Activated CD4-positive, alpha-beta T cell treated with anti-CD3 and anti-CD28 coated beads for 36 hours (primary cell): ENCODE results near the gene ZFYVE28. TPM values are rescaled to one million over a fixed set of nuclear protein-coding genes. Genes with fewer than 3 reads are reported as not detected.

ENCODE experiments used
- ATAC-seq: fragments of 200-7000 bp; cut with Tn5 transposase; one replicate; pipeline ENCODE4 v1.10.0; 2021; ENCODE audit warnings: mild to moderate bottlenecking, moderate library complexity
- CTCF ChIA-PET: fragments of 350-600 bp; sonication (Branson Sonifier 250); formaldehyde crosslinking; loops from one replicate; lab custom pipeline; 2021; ENCODE audit warnings: antibody characterized with exemption; lab: Charles Lee
- POLR2A ChIA-PET: fragments of 350-600 bp; sonication (Branson Sonifier 250); formaldehyde crosslinking; loops from one replicate; lab custom pipeline; 2021; ENCODE audit warnings: antibody characterized with exemption, inconsistent platforms; lab: Charles Lee
- DNase-seq: peaks from one replicate; pipeline ENCODE4 v3.0.0-alpha.2; 2020
- H3K27ac Mint-ChIP-seq: one replicate; pipeline ENCODE4 v1.8.0; 2021; ENCODE audit warnings: mixed read lengths
- H3K27me3 Mint-ChIP-seq: one replicate; pipeline ENCODE4 v1.8.0; 2021; ENCODE audit warnings: mixed read lengths
- H3K36me3 Mint-ChIP-seq: one replicate; pipeline ENCODE4 v1.8.0; 2021; ENCODE audit warnings: low read depth, mixed read lengths
- H3K4me1 Mint-ChIP-seq: one replicate; pipeline ENCODE4 v1.8.0; 2021; ENCODE audit warnings: mixed read lengths
- H3K4me3 Mint-ChIP-seq: one replicate; pipeline ENCODE4 v1.8.0; 2021; ENCODE audit warnings: mild to moderate bottlenecking, moderate library complexity, mixed read lengths
- H3K9me3 Mint-ChIP-seq: one replicate; pipeline ENCODE4 v1.8.0; 2021; ENCODE audit warnings: low read depth, mixed read lengths
- intact Hi-C, 2 experiments: fragments of 100-400 bp; cut with DNase I in 1 of 2; cut with micrococcal nuclease in 1 of 2; formaldehyde crosslinking; loops; one replicate each; pipeline versions ENCODE4 v1.14.2 to v1.15.1; 2022 to 2024; cut with DNase I, micrococcal nuclease
- total RNA-seq, 2 experiments: library from RNA; stranded (reverse); gene quantifications; one replicate each; pipeline ENCODE4 v1.2.3, GENCODE V29; 2021

Gene ZFYVE28
- total RNA-seq, 2 experiments from 2014 or later = 8.7 to 9.3 TPM

DNA sequence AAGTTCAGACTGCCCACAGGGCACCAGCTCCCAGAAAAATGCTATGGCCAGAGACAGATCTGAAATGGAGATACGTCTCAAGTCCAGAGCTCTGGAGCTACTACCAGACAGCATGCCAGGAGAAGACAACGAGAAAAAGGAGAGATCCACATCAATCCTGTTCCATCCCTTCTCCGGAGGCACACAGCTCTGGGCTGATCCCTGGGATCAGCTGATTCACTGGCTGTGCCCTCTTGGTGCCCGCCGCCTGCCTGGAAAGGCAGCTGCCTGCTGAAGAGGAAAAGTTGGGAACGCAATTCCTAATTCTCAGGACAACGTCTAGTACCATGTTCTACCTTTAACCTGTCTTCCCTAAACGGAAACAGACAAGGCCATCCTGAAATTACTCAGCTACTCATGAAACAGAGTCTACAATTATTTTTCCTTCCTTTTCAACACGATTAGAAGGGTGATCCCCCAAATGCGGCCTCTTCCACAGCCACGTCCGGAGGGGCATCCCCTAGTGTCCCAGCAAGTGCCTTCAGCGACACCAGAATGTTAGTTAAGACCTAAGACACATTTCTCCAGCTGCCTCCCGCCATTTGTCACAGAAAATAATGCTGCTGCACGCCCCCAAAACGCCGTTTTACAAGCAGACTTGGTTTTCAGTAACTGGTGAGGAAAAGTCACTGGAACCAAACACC, 2.4 kb downstream of the ZFYVE28 start:
- Mint-ChIP-seq H3K4me3 (peak overlapping the region; percentile 67), H3K4me1 (peaks cover 68% of the 10 kb centered on the region), H3K36me3 (no peaks in the 10 kb centered on the region), H3K27ac (peak overlapping the region; percentile 70), H3K9me3 (no peaks in the 10 kb centered on the region), H3K27me3 (peaks cover 26% of the 10 kb centered on the region)
- no peak for ATAC-seq
- peak; percentile 42 for DNase-seq
- intact Hi-C loops = loop anchor here (5.0 kb wide), 3 partner anchors 121 to 1831 kb away; partner anchors contain the start of genes FAM193A (in 1 of the 2), FGFRL1 (in 1 of the 2) and TMEM128 (in 1 of the 2)
- ChIA-PET POLR2A (interaction anchor here (0.9 kb wide), 1 partner anchor 26 kb away, joined by 3 read pairs; no protein-coding TSS in a partner anchor), CTCF (interaction anchor here (0.6 to 0.7 kb wide), 4 partner anchors 149 to 794 kb away, joined by 3 to 4 read pairs (median 3); no protein-coding TSS in a partner anchor)

DNA sequence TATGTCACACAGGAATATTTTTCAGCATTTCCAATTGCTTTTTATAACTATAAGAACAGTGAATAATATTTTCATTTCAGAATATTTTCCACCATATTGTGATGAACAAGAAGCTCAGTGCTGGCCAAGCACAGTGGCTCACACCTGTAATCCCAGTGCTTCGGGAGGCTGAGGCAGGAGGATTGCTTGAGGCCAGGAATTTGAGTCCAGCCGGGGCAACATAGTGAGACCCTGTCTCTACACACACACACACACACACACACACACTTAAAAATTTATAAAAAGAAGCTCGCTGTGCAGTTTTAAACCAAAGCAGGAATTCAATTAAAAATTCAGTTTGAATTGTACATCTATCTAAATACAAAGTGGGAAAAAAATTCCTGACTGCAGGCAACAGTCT, 3.2 kb downstream of the ZFYVE28 start:
- no peaks in the 10 kb centered on the region for H3K9me3 Mint-ChIP-seq
- CTCF ChIA-PET = interaction anchor here (0.9 to 1.1 kb wide), 2 partner anchors 9 to 56 kb away, joined by 3 read pairs; no protein-coding TSS in a partner anchor
- DNase-seq = no peak
- POLR2A ChIA-PET = interaction anchor here (0.9 kb wide), 1 partner anchor 26 kb away, joined by 3 read pairs; no protein-coding TSS in a partner anchor
- peaks cover 19% of the 10 kb centered on the region for H3K27me3 Mint-ChIP-seq
- no peaks in the 10 kb centered on the region for H3K36me3 Mint-ChIP-seq
- intact Hi-C loops = loop anchor here (5.0 kb wide), 3 partner anchors 122 to 1832 kb away; partner anchors contain the start of genes FAM193A (in 1 of the 2), FGFRL1 (in 1 of the 2) and TMEM128 (in 1 of the 2)
- ATAC-seq = no peak
- H3K4me1 Mint-ChIP-seq = peaks cover 71% of the 10 kb centered on the region
- no peak overlapping the region for H3K4me3 Mint-ChIP-seq
- no peak overlapping the region for H3K27ac Mint-ChIP-seq

DNA sequence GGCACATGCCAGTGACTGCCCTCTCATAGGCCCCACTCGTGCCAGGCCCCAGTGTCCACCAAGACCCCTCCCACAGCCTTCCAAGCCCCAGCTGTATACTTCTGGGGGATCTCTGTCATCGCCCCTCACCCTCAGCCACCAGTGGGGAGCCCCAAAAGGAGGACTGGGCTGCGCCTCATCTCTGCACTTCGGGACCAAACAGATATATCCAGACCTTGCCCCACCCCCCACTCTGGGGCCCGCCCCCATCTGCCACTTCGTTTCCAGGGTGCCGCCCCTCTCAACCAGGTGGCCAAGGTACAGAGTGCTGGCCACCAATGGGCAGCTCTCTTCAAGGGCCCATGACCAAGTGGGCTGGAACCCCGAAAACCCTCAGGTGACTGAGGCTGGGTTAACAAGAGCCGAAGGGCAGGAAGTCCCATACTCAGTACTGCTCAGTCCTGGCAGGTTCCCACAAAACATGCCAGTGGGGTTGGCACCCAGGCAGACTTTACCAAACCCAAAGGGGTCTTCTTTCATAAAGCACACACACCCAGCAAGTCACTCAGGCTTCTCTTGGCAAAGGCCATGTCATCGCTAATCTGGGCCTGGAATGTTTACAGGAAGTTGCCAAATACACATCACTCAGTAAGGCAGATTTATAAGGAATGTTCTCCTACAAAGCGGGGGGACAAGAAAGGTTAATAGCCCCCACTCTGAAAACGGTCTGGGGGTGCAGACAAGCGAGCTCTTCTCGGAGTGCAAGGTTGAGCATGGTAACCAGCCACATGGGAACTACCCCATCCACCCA, 4.4 kb downstream of the ZFYVE28 start:
- H3K4me1 Mint-ChIP-seq = peaks cover 66% of the 10 kb centered on the region
- H3K9me3 Mint-ChIP-seq = no peaks in the 10 kb centered on the region
- H3K27me3 Mint-ChIP-seq = peaks cover 9% of the 10 kb centered on the region
- no peaks in the 10 kb centered on the region for H3K36me3 Mint-ChIP-seq
- CTCF ChIA-PET = interaction anchor here (0.9 to 2.2 kb wide), 5 partner anchors 8 to 195 kb away, joined by 3 to 9 read pairs (median 3); partner anchors contain the start of gene RNF4
- POLR2A ChIA-PET = interaction anchor here (2.3 kb wide), 1 partner anchor 55 kb away, joined by 14 read pairs; the partner anchor contains the start of gene RNF4
- H3K27ac Mint-ChIP-seq = peak overlapping the region; percentile 97
- ATAC-seq (no peak), DNase-seq (peak; percentile 68)
- intact Hi-C loops = loop anchor here (1.0 to 5.0 kb wide), 10 partner anchors 49 to 558 kb away; partner anchors contain the start of genes HAUS3 (in 2 of the 2), MXD4 (in 2 of the 2), POLN (in 2 of the 2) and RNF4 (in 2 of the 2)
- H3K4me3 Mint-ChIP-seq = peak overlapping the region; percentile 70

DNA sequence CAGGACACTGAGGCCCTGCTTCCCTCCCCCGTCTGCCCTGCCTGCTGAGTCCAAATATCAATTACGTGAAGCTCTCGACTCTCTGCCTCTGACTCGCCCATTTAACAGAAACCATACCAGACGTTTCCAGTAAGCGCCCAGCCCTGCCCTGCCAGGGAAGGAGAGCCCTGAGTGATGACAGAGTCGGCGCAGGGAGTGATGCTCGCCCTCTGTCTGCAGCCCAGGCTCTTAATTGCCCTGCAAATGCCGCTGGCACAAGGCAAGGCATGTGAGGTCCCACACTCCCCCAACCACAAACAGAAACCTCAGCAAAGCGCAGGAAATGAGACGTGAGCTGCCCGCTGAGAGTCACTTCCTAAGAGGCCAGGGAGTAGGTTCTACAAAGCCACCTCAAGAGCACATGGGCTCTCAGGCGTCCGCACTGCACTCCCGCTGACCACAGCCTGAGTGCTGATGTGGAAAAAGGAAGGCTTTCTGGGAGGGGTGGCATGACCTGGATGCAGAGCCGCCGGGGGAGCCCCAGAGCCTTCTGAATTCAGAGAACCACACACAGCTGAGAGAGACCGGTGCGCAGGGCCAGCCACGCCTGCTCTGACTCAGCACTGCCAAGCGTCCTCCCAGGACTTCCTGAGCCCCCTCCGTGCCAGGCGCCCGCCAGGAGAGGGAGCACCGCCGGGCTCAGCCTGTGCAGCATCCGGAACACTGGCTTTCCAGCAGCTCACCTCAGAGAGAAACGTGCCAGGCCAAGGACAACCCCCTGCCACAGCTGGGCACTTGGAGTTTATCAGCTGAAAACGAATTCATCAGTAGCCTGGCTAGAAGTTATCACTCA, 5.3 kb downstream of the ZFYVE28 start:
- ChIA-PET CTCF (interaction anchor here (0.7 to 2.2 kb wide), 12 partner anchors 10 to 543 kb away, joined by 3 to 10 read pairs (median 4); partner anchors contain the start of genes MXD4 and RNF4), POLR2A (interaction anchor here (0.6 to 2.3 kb wide), 6 partner anchors 23 to 343 kb away, joined by 3 to 14 read pairs (median 4); partner anchors contain the start of genes FAM193A, HAUS3, POLN and RNF4)
- H3K4me3 Mint-ChIP-seq = peak overlapping the region; percentile 70
- peaks cover 69% of the 10 kb centered on the region for H3K4me1 Mint-ChIP-seq
- peaks cover 9% of the 10 kb centered on the region for H3K27me3 Mint-ChIP-seq
- H3K9me3 Mint-ChIP-seq = no peaks in the 10 kb centered on the region
- ATAC-seq (peak; percentile 82), DNase-seq (peak; percentile 94)
- intact Hi-C loops = loop anchor here (1.0 to 5.0 kb wide), 10 partner anchors 48 to 557 kb away; partner anchors contain the start of genes HAUS3 (in 2 of the 2), MXD4 (in 2 of the 2), POLN (in 2 of the 2) and RNF4 (in 2 of the 2)
- H3K27ac Mint-ChIP-seq = peak overlapping the region; percentile 97
- H3K36me3 Mint-ChIP-seq = no peaks in the 10 kb centered on the region

- peak; percentile 68 for ATAC-seq
- peaks cover 69% of the 10 kb centered on the region for H3K4me1 Mint-ChIP-seq
Measured at GRCh38 chr4:2412534-2412884, 5.9 kb downstream of the ZFYVE28 start.

DNA sequence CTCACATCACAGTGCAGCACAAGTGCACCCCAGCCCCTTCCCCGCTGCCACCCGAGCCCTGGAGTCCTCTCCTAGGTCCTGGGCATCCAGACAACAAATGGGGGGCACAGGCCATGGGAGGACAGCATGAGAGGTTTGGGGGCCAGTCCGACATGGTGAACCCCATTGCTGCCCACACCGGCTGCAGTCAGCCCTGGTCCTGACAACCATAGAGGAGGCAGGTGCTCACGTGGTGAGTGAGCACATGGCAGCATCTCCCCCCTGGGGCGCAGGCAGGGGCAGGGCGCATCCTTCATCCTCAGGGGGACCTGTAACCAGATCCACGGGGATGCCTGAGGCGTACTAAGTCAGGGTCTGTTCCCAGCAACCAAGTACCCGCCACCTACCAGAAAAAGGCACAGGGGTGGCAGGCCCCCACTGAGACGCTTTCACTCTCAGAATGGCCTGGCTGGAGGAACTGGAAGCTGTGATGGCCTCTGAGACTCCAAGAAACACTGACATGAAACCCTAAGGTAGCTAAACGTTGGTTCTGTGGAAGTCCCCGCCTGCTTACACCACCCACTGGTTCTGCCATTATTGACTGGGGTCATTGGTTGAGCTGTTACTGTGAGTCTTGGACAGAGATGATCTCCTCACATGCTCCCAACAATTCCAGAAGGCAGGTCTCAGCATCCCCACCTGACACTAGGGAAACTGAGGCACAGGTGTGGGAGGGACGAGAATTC, 6.5 kb downstream of the ZFYVE28 start:
- Mint-ChIP-seq H3K9me3 (no peaks in the 10 kb centered on the region), H3K36me3 (no peaks in the 10 kb centered on the region), H3K27me3 (peaks cover 7% of the 10 kb centered on the region), H3K4me3 (peak overlapping the region; percentile 70), H3K4me1 (peaks cover 71% of the 10 kb centered on the region), H3K27ac (peak overlapping the region; percentile 97)
- ATAC-seq = peak; percentile 4
- intact Hi-C loops = loop anchor here (2.0 to 5.0 kb wide), 5 partner anchors 47 to 543 kb away; partner anchors contain the start of gene ADD1 (in 1 of the 2)
- peak; percentile 55 for DNase-seq
- ChIA-PET CTCF (interaction anchor here (0.7 to 2.2 kb wide), 9 partner anchors 10 to 544 kb away, joined by 3 to 10 read pairs (median 4); partner anchors contain the start of gene MXD4), POLR2A (interaction anchor here (0.6 to 2.3 kb wide), 5 partner anchors 22 to 170 kb away, joined by 3 to 14 read pairs (median 4); partner anchors contain the start of genes HAUS3, POLN and RNF4)

More at GRCh38 chr4:2412534-2412884, 5.9 kb downstream of the ZFYVE28 start:
- intact Hi-C loops = loop anchor here (2.0 to 5.0 kb wide), 5 partner anchors 48 to 542 kb away; partner anchors contain the start of gene ADD1 (in 1 of the 2)
- ChIA-PET CTCF (interaction anchor here (0.7 to 2.2 kb wide), 10 partner anchors 10 to 544 kb away, joined by 3 to 10 read pairs (median 4); partner anchors contain the start of gene MXD4), POLR2A (interaction anchor here (0.6 to 2.3 kb wide), 7 partner anchors 23 to 343 kb away, joined by 3 to 14 read pairs (median 4); partner anchors contain the start of genes FAM193A, HAUS3, POLN and RNF4)
- Mint-ChIP-seq H3K36me3 (no peaks in the 10 kb centered on the region), H3K9me3 (no peaks in the 10 kb centered on the region), H3K4me3 (peak overlapping the region; percentile 70), H3K27ac (peak overlapping the region; percentile 97), H3K27me3 (peaks cover 7% of the 10 kb centered on the region)
- peak; percentile 88 for DNase-seq

DNA sequence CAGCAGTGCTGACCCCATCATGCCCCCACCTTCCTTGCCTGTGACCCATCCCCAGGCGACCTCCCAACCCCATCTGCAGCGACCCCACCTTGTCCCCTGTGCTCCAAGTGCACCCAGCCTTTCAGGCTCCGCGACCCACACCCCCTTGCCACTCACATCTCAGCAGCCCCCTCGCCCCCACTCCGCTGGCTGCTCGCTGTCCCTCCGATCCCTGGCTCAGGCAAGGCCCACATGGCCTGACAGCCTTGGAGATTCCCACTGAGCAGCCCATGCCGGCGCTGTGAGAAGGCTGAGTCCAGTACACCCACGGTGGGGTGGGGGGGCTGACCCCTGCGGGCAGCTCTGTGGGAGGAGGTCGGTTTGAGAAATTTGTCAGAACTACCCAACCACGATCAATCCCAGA, 9.1 kb downstream of the ZFYVE28 start:
- intact Hi-C loops = no loop called here
- Mint-ChIP-seq H3K36me3 (no peaks in the 10 kb centered on the region), H3K27ac (no peak overlapping the region), H3K9me3 (no peaks in the 10 kb centered on the region), H3K4me1 (peaks cover 60% of the 10 kb centered on the region), H3K4me3 (no peak overlapping the region), H3K27me3 (no peaks in the 10 kb centered on the region)
- DNase-seq = no peak
- no peak for ATAC-seq
- POLR2A ChIA-PET = no interaction called here
- CTCF ChIA-PET = interaction anchor here (0.6 to 0.8 kb wide), 2 partner anchors 35 to 144 kb away, joined by 3 read pairs; no protein-coding TSS in a partner anchor

DNA sequence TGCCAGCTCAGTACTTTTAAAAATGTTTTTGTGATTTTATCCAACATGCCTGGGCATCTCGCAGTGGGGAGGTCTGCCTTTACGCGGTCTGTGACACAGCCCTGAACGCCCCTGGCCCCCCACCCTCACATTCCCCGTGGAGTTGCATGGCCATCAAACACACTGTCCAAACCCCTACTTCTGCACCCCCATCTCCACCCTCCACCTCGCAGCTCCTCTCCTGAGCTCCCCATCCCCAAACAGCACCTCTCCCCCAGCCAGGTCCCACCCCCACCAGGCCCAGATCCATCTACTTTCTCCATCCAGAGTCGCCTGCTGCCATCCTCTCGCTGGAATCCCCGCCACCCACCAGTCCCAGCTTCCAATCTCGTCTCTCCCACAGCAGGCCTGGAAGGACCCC, 9.5 kb downstream of the ZFYVE28 start:
- Mint-ChIP-seq H3K4me3 (no peak overlapping the region), H3K27me3 (no peaks in the 10 kb centered on the region), H3K4me1 (peaks cover 57% of the 10 kb centered on the region), H3K9me3 (no peaks in the 10 kb centered on the region), H3K36me3 (no peaks in the 10 kb centered on the region), H3K27ac (no peak overlapping the region)
- intact Hi-C loops = no loop called here
- CTCF ChIA-PET = interaction anchor here (0.6 kb wide), 1 partner anchor 1010 kb away, joined by 4 read pairs; no protein-coding TSS in a partner anchor
- ATAC-seq (no peak), DNase-seq (no peak)
- POLR2A ChIA-PET = no interaction called here

DNA sequence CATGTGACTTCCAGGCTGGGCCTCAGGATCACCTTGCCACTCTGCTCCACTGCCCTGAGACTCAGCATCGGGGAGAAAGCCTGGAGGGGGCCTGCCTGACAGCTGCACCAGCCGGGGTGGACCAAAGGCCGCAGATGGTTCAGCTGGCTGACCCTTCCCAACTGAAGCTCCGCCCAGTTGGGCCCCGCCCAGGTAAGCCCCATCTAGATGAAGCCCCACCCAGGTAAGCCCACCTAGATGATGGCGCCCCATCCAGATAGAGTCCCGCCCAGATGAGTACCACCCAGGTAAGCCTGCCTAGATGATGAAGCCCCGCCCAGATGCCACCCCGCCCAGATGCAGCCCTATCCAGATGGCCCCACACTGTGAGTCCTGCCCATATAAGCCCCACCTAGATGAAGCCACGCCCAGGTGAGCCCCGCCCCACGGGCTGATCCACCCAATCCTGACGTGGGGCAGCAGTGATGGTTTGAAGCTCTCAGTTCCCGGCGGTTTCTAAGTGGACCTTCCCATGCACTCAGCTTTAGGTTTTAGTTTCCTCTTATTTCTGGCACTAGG, 10.0 kb downstream of the ZFYVE28 start:
- Mint-ChIP-seq H3K27ac (peak overlapping the region; percentile 38), H3K36me3 (no peaks in the 10 kb centered on the region), H3K4me3 (no peak overlapping the region), H3K4me1 (peaks cover 52% of the 10 kb centered on the region), H3K9me3 (no peaks in the 10 kb centered on the region), H3K27me3 (no peaks in the 10 kb centered on the region)
- CTCF ChIA-PET = interaction anchor here (0.6 kb wide), 1 partner anchor 1009 kb away, joined by 4 read pairs; no protein-coding TSS in a partner anchor
- POLR2A ChIA-PET = no interaction called here
- intact Hi-C loops = no loop called here
- ATAC-seq (no peak), DNase-seq (peak; percentile 55)
